ENCODE measurements around the gene GNRH2.
"Not testable (repeated sequence)": the region's sequence is repeated elsewhere in the genome, so short reads cannot be mapped to it uniquely, and the experiment has no call there.

Gene GNRH2

GRCh38 chr20:3075315-3075714 lies 31.9 kb downstream of the GNRH2 start:
- DNase-seq, result not testable (repeated sequence)

GRCh38 chr20:3077618-3078134 lies 34.3 kb downstream of the GNRH2 start:
- DNase-seq, result no peak

GRCh38 chr20:3080939-3081388 lies 37.5 kb downstream of the GNRH2 start:
- DNase-seq, result no peak

GRCh38 chr20:3081641-3082040 lies 38.2 kb downstream of the GNRH2 start:
- DNase-seq, result no peak

GRCh38 chr20:3082306-3082951 lies 39.0 kb downstream of the GNRH2 start:
- DNase-seq, result no peak

- DNase-seq, result no peak
Observed at GRCh38 chr20:3082955-3083952, 39.8 kb downstream of the GNRH2 start.

GRCh38 chr20:3084283-3084985 lies 41.0 kb downstream of the GNRH2 start, which contains the start of gene AVP:
Gene AVP, minus strand, starts transcription at chr20:3084724. Its CDS starts 50 bp downstream, at chr20:3084674.
- no peak for DNase-seq

- no peak for DNase-seq
Observed at GRCh38 chr20:3084986-3085360, 41.6 kb downstream of the GNRH2 start.

GRCh38 chr20:3085571-3086072 lies 42.2 kb downstream of the GNRH2 start:
- DNase-seq, result no peak

- no peak for DNase-seq
Observed at GRCh38 chr20:3088031-3088430, 44.6 kb downstream of the GNRH2 start.

- DNase-seq, result no peak
Observed at GRCh38 chr20:3090565-3090964, 47.1 kb downstream of the GNRH2 start.

GRCh38 chr20:3092611-3093379 lies 49.4 kb downstream of the GNRH2 start:
- peak; percentile 75 for DNase-seq

GRCh38 chr20:3093861-3094361 lies 50.5 kb downstream of the GNRH2 start:
- no peak for DNase-seq

- no peak for DNase-seq
Observed at GRCh38 chr20:3094848-3095629, 51.6 kb downstream of the GNRH2 start.
